SU-DHL-6 (cell line): ENCODE data around the gene RAD51B.

Source experiments
- CTCF ChIP-seq: fragments of 200-600 bp; sonication (generic); IDR thresholded peaks from one replicate; pipeline ENCODE4 v1.5.1; 2017; ENCODE audit warnings: antibody characterized with exemption, mild to moderate bottlenecking, low read length, moderate library complexity; ENCODE audit not compliant: insufficient read depth, poor library complexity, severe bottlenecking
- EZH2phosphoT487 ChIP-seq: fragments of 200-600 bp; sonication (generic), shearing (Covaris generic); conservative IDR thresholded peaks from 2 replicates; pipeline ENCODE4 v1.6.1; 2018; ENCODE audit warnings: mild to moderate bottlenecking, antibody characterized with exemption, low read length, moderate library complexity, mixed read lengths

GRCh38 chr14:68675233-68675577 is 855.6 kb downstream of the RAD51B start:
- TF ChIP-seq EZH2phosphoT487: no peak
- TF ChIP-seq CTCF: no peak
